GM12878 (cell line): ENCODE measurements around the gene ZC3H7B. TPM values are rescaled to one million over a fixed set of nuclear protein-coding genes. Genes with fewer than 3 reads are reported as not detected.

Experiments
- ATAC-seq: fragments of 200-7000 bp; cut with Tn5 transposase; 3 replicates; pipeline ENCODE4 v1.9.1; 2020; ENCODE audit warnings: mild to moderate bottlenecking, moderate library complexity
- BruUV-seq: library from RNA; stranded (reverse); fragments of 400-500 nt; replicated peaks from 2 replicates; lab custom pipeline; 2021; lab: Mats Ljungman, UMichigan
- CTCF ChIA-PET: fragments of 300-600 bp; sonication (Branson Sonifier 250); formaldehyde crosslinking; extraction: SDS; loops from one replicate; lab custom pipeline; 2021; ENCODE audit warnings: inconsistent platforms; lab: Yijun Ruan, JAX
- POLR2A ChIA-PET: fragments of 350-600 bp; formaldehyde crosslinking; extraction: SDS; loops from one replicate; lab custom pipeline; 2021; ENCODE audit warnings: inconsistent platforms; lab: Charles Lee
- RAD21 ChIA-PET: fragments of 300-600 bp; sonication (Branson Sonifier 250); formaldehyde crosslinking; loops from one replicate; lab custom pipeline; 2023; ENCODE audit warnings: antibody characterized with exemption; ENCODE audit not compliant: unreplicated experiment; lab: Charles Lee
- SMC1A ChIA-PET: fragments of 300-600 bp; sonication (Branson Sonifier 250); formaldehyde crosslinking; loops from one replicate; lab custom pipeline; 2023; ENCODE audit not compliant: unreplicated experiment, uncharacterized antibody; lab: Charles Lee
- DNase-seq: peaks from one replicate; pipeline ENCODE4 v3.0.0-alpha.2; 2011; ENCODE audit warnings: low read depth, low spot score
- FAIRE-seq: peaks from 3 replicates; lab custom pipeline; 2011; peaks lifted over from hg19 to GRCh38; lab: Jason Lieb, UNC
- H2AFZ ChIP-seq: 2 replicates; pipeline ENCODE4 v1.6.0; 2011; ENCODE audit warnings: low read depth, low read length, control low read depth; ENCODE audit not compliant: control insufficient read depth
- H3K27ac ChIP-seq: 2 replicates; pipeline ENCODE4 v1.5.1; 2011; ENCODE audit warnings: control low read depth; ENCODE audit not compliant: control insufficient read depth, insufficient read depth
- H3K27me3 ChIP-seq, 2 experiments: replicated peaks in 1 of 2; 2 replicates each; pipeline versions ENCODE4 v1.6.0 to v1.6.1; 2011; ENCODE audit warnings: low read length in 1 of 2; ENCODE audit not compliant: control insufficient read depth in 2 of 2, insufficient read depth in 2 of 2
- H3K36me3 ChIP-seq, 2 experiments: 2 replicates each; pipeline ENCODE4 v1.5.1; 2011; ENCODE audit warnings: low read length in 1 of 2; ENCODE audit not compliant: control insufficient read depth in 2 of 2, insufficient read depth in 2 of 2
- H3K4me1 ChIP-seq: 2 replicates; pipeline ENCODE4 v1.6.1; 2011; ENCODE audit warnings: mild to moderate bottlenecking, low read length, moderate library complexity, mixed read lengths; ENCODE audit not compliant: control insufficient read depth, insufficient read depth
- H3K4me2 ChIP-seq: 2 replicates; pipeline ENCODE4 v1.6.0; 2011; ENCODE audit warnings: control low read depth; ENCODE audit not compliant: control insufficient read depth, insufficient read depth
- H3K4me3 ChIP-seq: fragments of 200-600 bp; sonication (generic); 2 replicates; pipeline ENCODE4 v1.5.1; 2016
- H3K79me2 ChIP-seq: 2 replicates; pipeline ENCODE4 v1.6.0; 2011; ENCODE audit warnings: low read length; ENCODE audit not compliant: control insufficient read depth, insufficient read depth
- H3K9ac ChIP-seq: 2 replicates; pipeline ENCODE4 v1.8.0; 2011; ENCODE audit warnings: low read length, control low read depth, mixed read lengths; ENCODE audit not compliant: control insufficient read depth, insufficient read depth
- H3K9me3 ChIP-seq: replicated peaks from 3 replicates; pipeline ENCODE4 v1.5.1; 2011; ENCODE audit warnings: mild to moderate bottlenecking, low read length; ENCODE audit not compliant: control insufficient read depth, insufficient read depth
- H4K20me1 ChIP-seq: 2 replicates; pipeline ENCODE4 v1.6.0; 2011; ENCODE audit not compliant: control insufficient read depth, insufficient read depth
- BMI1 ChIP-seq: fragments of 450-650 bp; IDR thresholded peaks from 2 replicates; pipeline ENCODE4 v1.6.1; 2016; ENCODE audit warnings: mild to moderate bottlenecking, moderate library complexity, borderline replicate concordance
- EZH2 ChIP-seq: IDR thresholded peaks from 2 replicates; pipeline ENCODE4 v1.6.1; 2012; ENCODE audit warnings: low read depth, mild to moderate bottlenecking, control low read depth, inconsistent platforms, low read length, borderline replicate concordance; ENCODE audit not compliant: control insufficient read depth
- HDAC2 ChIP-seq: fragments of 200-600 bp; sonication (generic); IDR thresholded peaks from 2 replicates; pipeline ENCODE4 v1.6.1; 2017
- HSF1 ChIP-seq: fragments of 150-350 bp; IDR thresholded peaks from 2 replicates; pipeline ENCODE4 v1.6.1; 2014; ENCODE audit warnings: mild to moderate bottlenecking, low read depth, low read length
- JUNB ChIP-seq: IDR thresholded peaks from 2 replicates; pipeline ENCODE4 v1.6.1; 2016; ENCODE audit warnings: antibody characterized with exemption, mild to moderate bottlenecking
- MAX ChIP-seq: IDR thresholded peaks from 2 replicates; pipeline ENCODE4 v1.6.1; 2012; ENCODE audit warnings: low read depth, low read length, improper control_type of control experiment
- NRF1 ChIP-seq: conservative IDR thresholded peaks from 2 replicates; pipeline ENCODE4 v1.6.1; 2011; ENCODE audit warnings: mild to moderate bottlenecking, low read depth, low read length, improper control_type of control experiment
- SIN3A ChIP-seq: IDR thresholded peaks from 2 replicates; pipeline ENCODE4 v1.6.1; 2012; ENCODE audit warnings: low read depth, low read length, improper control_type of control experiment
- TCF3 ChIP-seq: IDR thresholded peaks from 2 replicates; pipeline ENCODE4 v1.6.1; 2012; ENCODE audit warnings: low read depth, mild to moderate bottlenecking, low read length, borderline replicate concordance; ENCODE audit not compliant: insufficient read depth
- ZSCAN29 ChIP-seq: fragments of 450-650 bp; IDR thresholded peaks from 2 replicates; pipeline ENCODE4 v1.6.1; 2017; ENCODE audit warnings: mild to moderate bottlenecking, moderate library complexity
- WGBS: methylation state at CpG from one replicate; pipeline ENCODE4 v1.1.6; 2016; ENCODE audit warnings: low lambda C conversion rate; ENCODE audit not compliant: insufficient replicate concordance, insufficient coverage; ENCODE audit errors: missing lambda C conversion rate; 5-methylcytosine and 5-hydroxymethylcytosine counted together
- in situ Hi-C: fragments of 300-500 bp; cut with MboI; formaldehyde crosslinking; loops from 9 replicates; pipeline ENCODE4 v1.14.3; 2018; ENCODE audit warnings: mixed read lengths
- intact Hi-C: fragments of 100-400 bp; cut with micrococcal nuclease; formaldehyde crosslinking; loops from one replicate; pipeline ENCODE4 v1.14.2; 2022; ENCODE audit not compliant: unreplicated experiment
- polyA plus RNA-seq, 11 experiments: library from polyadenylated mRNA; depleted of rRNA in 4 of 11; unstranded in 6 of 11; stranded (reverse) in 5 of 11; fragments of >200 nt; fragmentation: Nextera tagmentation in 4 of 11; fragmentation: Illumina TruSeq in 1 of 11; extraction: Ambion mirVana in 4 of 11; extraction: Trizol in 1 of 11; gene quantifications; 1 replicate in 1 of 11; 2 replicates in 10 of 11; pipeline versions ENCODE4 v1.2.1 to v1.2.3, GENCODE V29; 2011 to 2016; ENCODE audit warnings: inconsistent platforms in 2 of 11, missing spikeins in 2 of 11, low read depth in 1 of 11
- total RNA-seq, 4 experiments: library from RNA; depleted of rRNA in 3 of 4; stranded (reverse); fragments of >200 nt in 3 of 4; fragmentation: Illumina TruSeq in 1 of 4; extraction: Trizol in 1 of 4; gene quantifications; 2 replicates each; pipeline versions ENCODE4 v1.2.1 to v1.2.3, GENCODE V29; 2013 to 2021
- TF ChIP-seq, protein P1 (sequence below): fragments of 450-650 bp; IDR thresholded peaks from 2 replicates; pipeline ENCODE4 v1.6.1; 2018; ENCODE audit warnings: mild to moderate bottlenecking, low read depth, moderate library complexity; ENCODE audit not compliant: partially characterized antibody
- TF ChIP-seq, protein P2 (sequence below): fragments of 450-650 bp; IDR thresholded peaks from 2 replicates; pipeline ENCODE4 v1.6.1; 2017; ENCODE audit warnings: mild to moderate bottlenecking

The ZC3H7B gene
- total and polyA plus RNA-seq, 10 of the 15 experiments (the other 5 are each of a cell fraction or from before 2014, with no cell fraction given) = 0.26 to 52.3 (median 22.4) TPM

- no TSS peak for BruUV-seq
- intact Hi-C loops = no loop called here
- H3K27ac ChIP-seq = no peak overlapping the region
- SMC1A ChIA-PET = no interaction called here
- TF ChIP-seq BMI1 (no peak), SIN3A (no peak), MAX (no peak), TCF3 (no peak), NRF1 (no peak), JUNB (no peak), ZSCAN29 (no peak), HDAC2 (no peak), HSF1 (no peak), EZH2 (no peak)
- TF ChIP-seq, protein P1, sequence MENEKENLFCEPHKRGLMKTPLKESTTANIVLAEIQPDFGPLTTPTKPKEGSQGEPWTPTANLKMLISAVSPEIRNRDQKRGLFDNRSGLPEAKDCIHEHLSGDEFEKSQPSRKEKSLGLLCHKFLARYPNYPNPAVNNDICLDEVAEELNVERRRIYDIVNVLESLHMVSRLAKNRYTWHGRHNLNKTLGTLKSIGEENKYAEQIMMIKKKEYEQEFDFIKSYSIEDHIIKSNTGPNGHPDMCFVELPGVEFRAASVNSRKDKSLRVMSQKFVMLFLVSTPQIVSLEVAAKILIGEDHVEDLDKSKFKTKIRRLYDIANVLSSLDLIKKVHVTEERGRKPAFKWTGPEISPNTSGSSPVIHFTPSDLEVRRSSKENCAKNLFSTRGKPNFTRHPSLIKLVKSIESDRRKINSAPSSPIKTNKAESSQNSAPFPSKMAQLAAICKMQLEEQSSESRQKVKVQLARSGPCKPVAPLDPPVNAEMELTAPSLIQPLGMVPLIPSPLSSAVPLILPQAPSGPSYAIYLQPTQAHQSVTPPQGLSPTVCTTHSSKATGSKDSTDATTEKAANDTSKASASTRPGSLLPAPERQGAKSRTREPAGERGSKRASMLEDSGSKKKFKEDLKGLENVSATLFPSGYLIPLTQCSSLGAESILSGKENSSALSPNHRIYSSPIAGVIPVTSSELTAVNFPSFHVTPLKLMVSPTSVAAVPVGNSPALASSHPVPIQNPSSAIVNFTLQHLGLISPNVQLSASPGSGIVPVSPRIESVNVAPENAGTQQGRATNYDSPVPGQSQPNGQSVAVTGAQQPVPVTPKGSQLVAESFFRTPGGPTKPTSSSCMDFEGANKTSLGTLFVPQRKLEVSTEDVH = no peak
- TF ChIP-seq, protein P2, sequence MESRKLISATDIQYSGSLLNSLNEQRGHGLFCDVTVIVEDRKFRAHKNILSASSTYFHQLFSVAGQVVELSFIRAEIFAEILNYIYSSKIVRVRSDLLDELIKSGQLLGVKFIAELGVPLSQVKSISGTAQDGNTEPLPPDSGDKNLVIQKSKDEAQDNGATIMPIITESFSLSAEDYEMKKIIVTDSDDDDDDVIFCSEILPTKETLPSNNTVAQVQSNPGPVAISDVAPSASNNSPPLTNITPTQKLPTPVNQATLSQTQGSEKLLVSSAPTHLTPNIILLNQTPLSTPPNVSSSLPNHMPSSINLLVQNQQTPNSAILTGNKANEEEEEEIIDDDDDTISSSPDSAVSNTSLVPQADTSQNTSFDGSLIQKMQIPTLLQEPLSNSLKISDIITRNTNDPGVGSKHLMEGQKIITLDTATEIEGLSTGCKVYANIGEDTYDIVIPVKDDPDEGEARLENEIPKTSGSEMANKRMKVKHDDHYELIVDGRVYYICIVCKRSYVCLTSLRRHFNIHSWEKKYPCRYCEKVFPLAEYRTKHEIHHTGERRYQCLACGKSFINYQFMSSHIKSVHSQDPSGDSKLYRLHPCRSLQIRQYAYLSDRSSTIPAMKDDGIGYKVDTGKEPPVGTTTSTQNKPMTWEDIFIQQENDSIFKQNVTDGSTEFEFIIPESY = no peak
- no peak for FAIRE-seq
- no peak overlapping the region for H3K4me3 ChIP-seq
- no peak overlapping the region for H3K9ac ChIP-seq
- H3K4me2 ChIP-seq = no peak overlapping the region
- peaks cover 29 to 37% of the 10 kb centered on the region in 2 experiments; a peak in 3 of 4 replicates for H3K36me3 ChIP-seq
- H3K27me3 ChIP-seq = no peaks in the 10 kb centered on the region
- H3K79me2 ChIP-seq = no peaks in the 10 kb centered on the region
- no peak overlapping the region for H2AFZ ChIP-seq
- RAD21 ChIA-PET = no interaction called here
- no peaks in the 10 kb centered on the region for H3K9me3 ChIP-seq
- in situ Hi-C loops = no loop called here
- CTCF ChIA-PET = no interaction called here
- POLR2A ChIA-PET = no interaction called here
- H3K4me1 ChIP-seq = no peaks in the 10 kb centered on the region
- DNase-seq = no peak
- ATAC-seq = no peak
- no peaks in the 10 kb centered on the region for H4K20me1 ChIP-seq
- WGBS = 100% methylated on average over 5 of the region's 5 CpGs
Measured at GRCh38 chr22:41351011-41351410, 49.7 kb downstream of the ZC3H7B start.
